RCC 7860 (cell line): Measurements from ENCODE around the gene NCKAP5.
A peak's percentile ranks its signal among the peaks of the same experiment; 100 is the strongest.
"Not testable (repeated sequence)": the region's sequence is repeated elsewhere in the genome, so short reads cannot be mapped to it uniquely, and the experiment has no call there.

Experiments
- DNase-seq: peaks from one replicate; pipeline ENCODE4 v3.0.0-alpha.2; 2015; ENCODE audit warnings: low spot score
- FAIRE-seq: peaks from 2 replicates; lab custom pipeline; 2012; peaks lifted over from hg19 to GRCh38; lab: Jason Lieb, UNC

The NCKAP5 gene

GRCh38 chr2:132873738-132874137 is 694.5 kb downstream of the NCKAP5 start:
- DNase-seq (no peak), FAIRE-seq (no peak)

- FAIRE-seq (no peak), DNase-seq (no peak)
Measured at GRCh38 chr2:132871831-132872230, 696.4 kb downstream of the NCKAP5 start.

- FAIRE-seq (no peak), DNase-seq (no peak)
Measured at GRCh38 chr2:132863961-132864360, 704.3 kb downstream of the NCKAP5 start.

GRCh38 chr2:132860220-132860619 is 708.0 kb downstream of the NCKAP5 start:
- FAIRE-seq (no peak), DNase-seq (no peak)

- FAIRE-seq (no peak), DNase-seq (no peak)
Measured at GRCh38 chr2:132859590-132859989, 708.7 kb downstream of the NCKAP5 start.

GRCh38 chr2:132857319-132857718 is 710.9 kb downstream of the NCKAP5 start:
- DNase-seq, result no peak

GRCh38 chr2:132850688-132851087 is 717.6 kb downstream of the NCKAP5 start:
- DNase-seq, result no peak
- no peak for FAIRE-seq

More at GRCh38 chr2:132857319-132857718, 710.9 kb downstream of the NCKAP5 start:
- no peak for FAIRE-seq

GRCh38 chr2:132849118-132849517 is 719.1 kb downstream of the NCKAP5 start:
- FAIRE-seq, result no peak
- no peak for DNase-seq

- DNase-seq, result no peak
- no peak for FAIRE-seq
Measured at GRCh38 chr2:132845339-132845738, 722.9 kb downstream of the NCKAP5 start.

GRCh38 chr2:132844585-132844984 is 723.7 kb downstream of the NCKAP5 start:
- no peak for FAIRE-seq
- DNase-seq, result no peak

GRCh38 chr2:132837769-132838168 is 730.5 kb downstream of the NCKAP5 start:
- DNase-seq (no peak), FAIRE-seq (no peak)

- DNase-seq (no peak), FAIRE-seq (no peak)
Measured at GRCh38 chr2:132830321-132830827, 737.9 kb downstream of the NCKAP5 start.

GRCh38 chr2:132825601-132826000 is 742.7 kb downstream of the NCKAP5 start:
- no peak for FAIRE-seq

GRCh38 chr2:132824716-132825115 is 743.5 kb downstream of the NCKAP5 start:
- DNase-seq, result peak; percentile 54
- FAIRE-seq, result no peak

More at GRCh38 chr2:132825601-132826000, 742.7 kb downstream of the NCKAP5 start:
- no peak for DNase-seq

GRCh38 chr2:132816234-132816633 is 752.0 kb downstream of the NCKAP5 start:
- peak; percentile 71 for DNase-seq
- FAIRE-seq, result no peak

- FAIRE-seq (no peak), DNase-seq (peak; percentile 14)
Measured at GRCh38 chr2:132815516-132815915, 752.7 kb downstream of the NCKAP5 start.

- FAIRE-seq, result no peak
Measured at GRCh38 chr2:132814651-132815050, 753.6 kb downstream of the NCKAP5 start.

GRCh38 chr2:132813422-132813821 is 754.8 kb downstream of the NCKAP5 start:
- FAIRE-seq, result no peak
- no peak for DNase-seq

More at GRCh38 chr2:132814651-132815050, 753.6 kb downstream of the NCKAP5 start:
- no peak for DNase-seq

- DNase-seq, result no peak
- no peak for FAIRE-seq
Measured at GRCh38 chr2:132811148-132811915, 756.9 kb downstream of the NCKAP5 start.

GRCh38 chr2:132809962-132810361 is 758.3 kb downstream of the NCKAP5 start:
- not testable (repeated sequence) for FAIRE-seq, DNase-seq

- DNase-seq (peak; percentile 75), FAIRE-seq (peak; percentile 26)
Measured at GRCh38 chr2:132804051-132804450, 764.2 kb downstream of the NCKAP5 start.

GRCh38 chr2:132798341-132798740 is 769.9 kb downstream of the NCKAP5 start:
- FAIRE-seq, result no peak
- DNase-seq, result no peak
